Activated CD4-positive, CD25-positive, alpha-beta regulatory T cell treated with anti-CD3 and anti-CD28 coated beads, Interleukin-2, amount 50 U/mL, for 72 hours (primary cell): ENCODE results near the gene LRRC49.
"Not testable (repeated sequence)": the region's sequence is repeated elsewhere in the genome, so short reads cannot be mapped to it uniquely, and the experiment has no call there.

Source experiments
- DNase-seq: peaks from one replicate; pipeline ENCODE4 v3.0.0; 2021

The LRRC49 gene

DNA sequence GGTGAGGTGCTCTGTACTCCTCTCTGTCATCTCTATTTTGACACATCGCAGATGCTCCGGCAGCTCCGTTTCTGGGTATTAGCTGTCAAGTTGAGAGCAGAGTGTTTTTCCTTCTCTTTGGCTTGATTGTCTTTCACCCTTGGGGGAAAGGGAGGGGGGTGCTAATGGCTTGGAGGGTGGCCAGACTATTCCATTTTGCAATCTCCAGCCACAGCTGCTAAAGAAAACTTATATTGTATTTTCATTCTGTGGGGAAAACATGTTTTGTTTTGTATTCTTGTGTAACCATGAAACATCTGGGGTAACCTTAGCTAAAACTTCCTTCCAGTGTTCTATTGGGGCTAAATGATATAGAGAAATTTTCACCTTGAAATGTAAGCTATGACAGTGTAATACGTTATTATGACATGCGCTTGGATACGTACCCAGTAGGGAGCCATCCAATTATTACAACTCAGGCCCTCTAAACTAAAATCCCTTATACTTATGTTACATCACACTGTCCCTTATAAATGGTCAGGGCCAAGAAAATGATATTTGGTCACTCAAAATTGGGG, 24.6 kb upstream of the LRRC49 start:
- no peak for DNase-seq

DNA sequence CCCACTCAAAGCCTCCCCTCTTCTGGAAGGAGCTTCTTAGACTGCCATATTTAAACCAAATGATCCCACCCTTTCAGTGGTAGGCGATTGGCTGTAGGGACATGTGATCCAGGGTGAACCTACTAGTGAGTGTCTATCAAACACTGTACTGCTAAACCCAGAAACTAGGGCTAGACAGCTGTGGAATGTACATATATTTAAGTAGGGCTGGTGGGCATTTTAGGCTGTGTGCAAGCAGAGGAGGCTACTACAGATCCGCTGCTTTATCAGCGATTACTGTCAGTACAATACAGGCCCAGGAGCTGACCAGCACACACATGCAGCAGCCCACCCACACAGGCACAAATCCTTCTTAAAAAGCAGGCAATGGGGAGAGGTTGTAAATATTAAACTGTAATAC, 23.3 kb upstream of the LRRC49 start:
- no peak for DNase-seq

GRCh38 chr15:70870051-70870450, 22.6 kb upstream of the LRRC49 start:
- no peak for DNase-seq

DNA sequence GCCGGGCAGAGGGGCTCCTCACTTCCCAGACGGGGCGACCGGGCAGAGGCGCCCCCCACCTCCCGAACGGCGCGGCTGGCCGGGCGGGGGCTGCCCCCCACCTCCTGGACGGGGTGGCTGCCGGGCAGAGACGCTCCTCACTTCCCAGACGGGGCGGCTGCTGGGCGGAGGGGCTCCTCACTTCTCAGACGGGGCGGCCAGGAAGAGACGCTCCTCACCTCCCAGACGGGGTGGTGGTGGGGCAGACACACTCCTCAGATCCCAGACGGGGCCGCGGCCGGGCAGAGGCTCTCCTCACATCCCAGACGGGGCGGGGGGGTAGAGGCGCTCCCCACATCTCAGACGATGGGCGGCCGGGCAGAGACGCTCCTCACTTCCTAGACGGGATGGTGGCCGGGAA, 21.1 kb upstream of the LRRC49 start:
- not testable (repeated sequence) for DNase-seq

GRCh38 chr15:70873232-70874054, 19.2 kb upstream of the LRRC49 start:
- DNase-seq, result no peak

GRCh38 chr15:70875001-70875782, 17.4 kb upstream of the LRRC49 start:
- no peak for DNase-seq

DNA sequence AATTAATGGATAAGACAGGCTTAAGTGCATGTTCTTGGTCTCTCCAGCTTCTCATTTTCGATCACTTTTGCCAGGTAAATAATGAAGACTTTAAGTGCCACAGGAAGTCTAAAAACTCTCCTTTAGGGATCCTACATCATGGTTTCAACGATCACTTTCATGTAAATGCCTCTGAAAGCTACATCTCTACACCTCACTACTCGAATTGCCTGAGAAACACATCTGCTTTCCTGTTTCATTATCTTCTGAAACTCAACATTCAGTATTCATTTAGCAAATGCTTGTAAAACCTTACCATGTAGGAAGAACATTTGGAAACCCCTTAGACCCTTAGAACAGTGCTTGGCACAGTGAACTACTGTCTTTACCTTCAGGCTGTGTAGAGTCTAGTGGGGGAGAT, 16.6 kb upstream of the LRRC49 start:
- DNase-seq, result no peak

DNA sequence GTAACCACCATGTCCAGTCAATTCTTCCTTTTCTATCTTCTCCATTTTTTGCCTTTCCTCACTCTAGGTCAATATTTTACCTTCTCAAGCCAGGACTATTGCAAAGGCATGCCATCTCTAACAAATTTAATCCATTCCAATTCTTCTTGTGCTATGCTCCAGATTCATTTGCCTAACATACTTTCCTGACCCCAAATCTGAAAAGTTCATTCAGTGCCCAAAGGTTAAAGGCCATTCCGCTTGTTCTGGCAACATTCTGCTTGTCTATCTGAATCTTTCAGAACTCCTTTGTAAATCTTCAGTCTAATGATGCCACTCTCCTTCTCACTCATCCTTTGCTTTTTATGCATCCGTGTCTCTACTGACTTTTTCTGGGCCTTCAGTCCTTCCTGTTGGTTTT, 15.9 kb upstream of the LRRC49 start:
- no peak for DNase-seq

DNA sequence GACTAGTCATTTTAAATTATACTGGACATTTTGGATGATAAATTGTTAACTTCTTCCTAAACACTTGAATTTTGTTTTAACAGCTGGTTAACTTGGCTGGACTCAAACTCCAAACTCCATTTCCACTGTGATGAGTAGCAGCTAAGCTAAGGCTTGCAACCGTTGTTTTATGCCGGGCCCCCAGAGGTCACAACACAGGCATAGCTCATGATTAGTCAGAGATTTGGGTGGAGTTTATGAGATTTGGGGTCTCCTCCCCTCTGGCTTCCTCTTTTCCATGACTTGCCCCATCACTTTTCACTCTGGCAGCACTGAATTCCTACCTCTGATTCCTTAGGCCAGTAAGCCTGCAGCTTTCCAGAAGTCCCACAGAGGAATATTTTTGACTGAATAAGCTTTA, 13.2 kb upstream of the LRRC49 start:
- DNase-seq, result no peak

GRCh38 chr15:70880781-70881180, 11.8 kb upstream of the LRRC49 start:
- no peak for DNase-seq

DNA sequence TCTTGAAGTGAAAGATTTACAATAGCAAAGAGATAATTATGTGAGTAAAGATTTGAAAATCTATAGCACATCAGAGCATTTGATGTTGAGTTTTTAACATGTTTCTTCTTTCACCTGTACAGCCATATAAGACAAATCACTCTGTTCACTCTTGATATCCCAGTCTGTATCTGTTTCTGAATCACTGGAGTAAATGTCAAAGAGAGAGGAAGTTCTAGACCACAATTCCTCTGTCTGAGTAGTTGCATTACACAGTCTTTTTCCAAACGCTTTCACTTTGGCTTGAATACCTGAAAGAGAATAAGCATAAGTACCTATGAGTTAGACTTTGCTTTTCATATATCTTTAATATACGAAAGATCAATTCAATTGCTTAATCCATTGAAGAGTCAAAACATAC, 10.3 kb upstream of the LRRC49 start:
- no peak for DNase-seq

DNA sequence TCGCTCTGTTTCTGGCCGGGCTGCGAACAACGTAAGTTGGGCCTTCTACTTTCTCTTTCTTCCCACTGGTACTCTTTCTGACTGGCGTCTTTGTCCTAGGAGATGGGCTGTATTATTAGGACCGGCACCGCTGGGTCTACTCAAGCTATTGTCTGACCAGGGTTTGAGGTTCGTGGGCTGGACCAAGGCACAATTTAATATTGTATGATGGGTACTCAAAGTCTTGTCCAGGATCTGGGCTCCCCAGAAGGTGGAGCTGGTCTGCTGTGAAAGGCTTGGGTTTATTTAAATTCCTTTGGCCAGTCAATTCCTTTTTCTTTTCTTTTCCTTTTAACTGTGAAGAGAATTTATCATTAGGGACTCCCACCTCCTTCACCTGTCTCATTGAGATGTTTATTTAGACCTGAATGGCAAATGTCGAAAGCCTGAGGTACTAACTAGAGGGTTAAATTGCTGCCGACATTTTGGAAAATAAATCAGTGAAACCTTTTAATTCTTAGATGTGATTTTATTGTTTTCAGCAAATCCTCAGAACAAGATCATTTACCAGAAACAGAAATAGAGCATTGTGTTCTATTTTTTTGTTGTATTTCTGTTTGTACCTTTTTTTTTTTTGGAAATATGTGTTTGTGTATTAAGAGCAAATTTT, 410 bp downstream of the LRRC49 start:
- no peak for DNase-seq

- DNase-seq, result no peak
Observed at GRCh38 chr15:70902107-70902506, 9.5 kb downstream of the LRRC49 start.

- DNase-seq, result no peak
Observed at GRCh38 chr15:70906842-70907241, 14.2 kb downstream of the LRRC49 start.

GRCh38 chr15:70907784-70908471, 15.3 kb downstream of the LRRC49 start:
- no peak for DNase-seq

DNA sequence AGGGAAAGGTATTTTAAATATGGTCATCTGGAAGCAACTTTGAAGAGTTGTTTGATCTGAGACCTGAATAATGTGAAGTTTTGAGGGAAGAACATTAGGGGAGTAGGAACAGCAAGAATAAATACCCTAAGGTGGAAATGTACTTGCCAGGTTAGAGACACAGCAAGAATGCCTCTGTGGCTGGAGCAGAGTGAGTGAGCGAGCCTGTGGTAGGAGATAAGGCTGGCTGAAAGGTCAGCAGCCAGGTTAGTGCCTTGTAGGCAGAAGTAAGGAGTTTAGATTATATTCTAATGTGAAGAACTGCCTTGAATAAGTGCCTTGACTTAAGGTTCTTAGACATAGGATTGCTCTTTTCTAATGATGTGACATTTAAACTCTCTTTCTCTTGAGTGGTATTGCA, 18.3 kb downstream of the LRRC49 start:
- DNase-seq, result no peak

GRCh38 chr15:70912187-70912586, 19.6 kb downstream of the LRRC49 start:
- DNase-seq, result no peak

- no peak for DNase-seq
Observed at GRCh38 chr15:70916531-70916930, 23.9 kb downstream of the LRRC49 start.

GRCh38 chr15:70917955-70918354, 25.3 kb downstream of the LRRC49 start:
- DNase-seq, result no peak

DNA sequence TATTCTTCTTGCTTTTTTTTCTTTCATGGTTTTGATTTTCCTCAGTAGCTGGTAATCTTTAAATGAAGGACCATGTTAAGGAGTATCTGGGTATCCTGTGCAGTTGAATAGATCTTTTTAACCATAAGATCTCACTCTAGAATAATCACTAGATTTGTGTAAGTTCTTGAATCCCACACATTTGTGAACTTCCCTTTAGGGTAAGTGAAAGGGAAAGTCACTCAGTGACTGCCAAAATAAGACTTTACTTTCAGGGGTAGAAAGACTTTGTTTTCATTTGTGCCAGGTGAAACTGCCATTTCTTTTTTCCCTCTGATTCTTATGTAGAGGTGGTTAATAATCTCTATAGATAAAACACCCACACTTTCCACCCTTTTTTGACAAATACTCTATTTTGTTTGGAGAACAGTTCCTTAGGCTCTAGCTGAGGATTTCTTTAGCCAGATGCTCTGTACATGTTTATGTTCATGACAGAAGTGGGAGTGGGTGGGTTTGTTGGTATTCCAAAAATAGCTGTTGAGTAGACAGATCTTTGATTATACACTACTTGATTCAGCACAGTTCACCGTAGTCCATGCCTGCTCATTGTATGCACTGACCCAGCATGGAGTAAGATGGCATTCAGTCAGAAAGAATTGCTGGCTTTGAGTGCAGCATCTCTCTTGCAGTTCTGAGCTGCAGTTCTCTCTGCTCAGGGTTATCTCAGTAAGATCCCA, 28.5 kb downstream of the LRRC49 start:
- DNase-seq, result no peak

DNA sequence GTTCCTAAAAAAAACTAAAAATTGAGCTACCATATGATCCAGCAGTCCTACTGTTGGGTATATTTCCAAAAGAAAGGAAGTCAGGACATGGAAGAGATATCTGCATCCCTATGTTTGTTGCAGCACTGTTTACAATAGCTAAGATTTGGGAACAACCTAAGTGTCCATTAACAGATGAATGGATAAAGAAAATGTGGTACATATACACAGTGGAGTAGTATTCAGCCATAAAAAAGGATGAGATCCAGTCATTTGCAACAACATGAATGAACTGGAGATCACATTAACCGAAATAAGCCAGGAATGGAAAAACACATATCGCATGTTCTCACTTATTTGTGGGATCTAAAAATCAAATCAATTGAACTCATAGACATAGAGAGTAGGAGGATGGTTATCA, 29.5 kb downstream of the LRRC49 start:
- DNase-seq, result no peak
